HG03103 (cell line): Measurements from ENCODE around the gene SKIDA1.

Experiments used
- ATAC-seq: cut with Tn5 transposase; IDR thresholded peaks from one replicate; pipeline ENCODE4 v1.9.1; 2021; ENCODE audit warnings: low read depth; ENCODE audit not compliant: unreplicated experiment

SKIDA1 gene

GRCh38 chr10:21488246-21488956 is 37.1 kb downstream of the SKIDA1 start:
- ATAC-seq = no peak

DNA sequence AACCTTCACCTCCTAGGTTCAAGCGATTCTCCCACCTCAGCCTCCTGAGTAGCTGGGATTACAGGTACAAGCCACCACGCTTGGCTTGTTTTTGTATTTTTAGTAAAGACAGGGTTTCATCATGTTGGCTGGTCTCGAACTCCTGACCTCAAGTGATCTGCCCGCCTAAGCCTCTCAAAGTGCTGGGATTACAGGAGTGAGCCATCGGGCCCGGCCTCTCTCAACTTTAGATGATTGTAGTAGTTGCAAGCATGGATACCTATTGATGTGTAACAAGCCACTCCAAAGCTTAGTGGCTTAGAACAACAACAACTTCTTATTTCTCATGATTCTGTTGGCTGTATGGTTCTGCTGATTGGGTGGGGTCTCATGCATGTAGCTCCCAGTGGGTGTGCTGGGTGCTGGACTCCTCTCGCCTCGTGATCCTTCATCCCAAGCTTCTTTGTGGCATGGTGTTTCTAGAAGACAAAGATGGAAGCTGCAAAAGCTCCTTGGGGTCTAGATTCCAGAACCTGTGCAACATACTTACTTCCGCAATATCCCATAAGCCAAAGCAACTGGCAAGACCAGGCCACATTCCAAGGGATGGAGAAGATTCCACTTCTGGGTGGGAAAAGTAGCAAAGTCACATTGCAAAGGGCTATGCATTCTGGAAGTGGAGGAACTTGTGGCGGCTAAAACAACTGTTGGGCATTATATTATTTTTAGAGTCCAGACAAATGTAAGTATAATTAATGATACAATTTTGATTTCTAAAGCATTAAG is 37.9 kb downstream of the SKIDA1 start:
- no peak for ATAC-seq

DNA sequence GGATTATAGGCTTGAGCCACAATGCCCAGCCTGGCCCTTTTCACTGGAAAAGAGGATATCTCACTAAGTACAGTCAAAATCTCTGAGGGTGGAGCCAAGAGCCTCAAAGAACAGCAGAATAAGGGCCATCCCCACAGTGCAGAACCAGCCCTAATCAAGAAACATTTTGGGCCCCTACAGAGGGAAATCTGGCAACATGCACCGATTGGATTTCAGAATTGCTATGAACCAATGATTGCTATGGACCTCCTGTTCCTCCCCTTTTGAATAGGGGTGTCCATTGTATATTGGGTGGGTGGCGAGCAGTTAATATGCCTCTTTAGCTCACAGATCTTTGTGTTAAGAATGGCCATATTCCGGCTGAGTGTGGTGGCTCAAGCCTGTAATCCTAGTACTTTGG is 42.7 kb downstream of the SKIDA1 start:
- ATAC-seq = no peak

- ATAC-seq = no peak
These were observed 44.1 kb downstream of the SKIDA1 start for GRCh38 chr10:21481407-21481806.

GRCh38 chr10:21479570-21480315 is 45.7 kb downstream of the SKIDA1 start:
- no peak for ATAC-seq

DNA sequence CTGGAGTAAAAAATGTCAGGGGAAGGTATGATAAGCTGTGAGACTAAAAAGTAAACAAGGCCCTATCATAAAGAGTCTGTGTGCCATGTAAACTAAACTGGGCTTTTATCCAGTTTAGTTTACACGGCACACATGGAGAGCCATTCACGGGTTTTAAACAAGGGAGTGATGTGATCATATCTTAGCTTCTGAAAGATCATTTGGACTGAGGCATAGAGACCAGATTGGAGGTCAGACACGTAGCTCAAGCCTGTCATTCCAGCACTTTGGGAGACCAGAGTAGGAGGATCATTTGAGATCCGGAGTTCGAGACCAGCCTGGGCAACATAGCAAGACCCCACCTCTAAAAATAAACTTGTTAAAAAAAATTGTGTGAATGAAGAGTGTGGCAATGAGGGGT is 50.1 kb downstream of the SKIDA1 start:
- no peak for ATAC-seq

DNA sequence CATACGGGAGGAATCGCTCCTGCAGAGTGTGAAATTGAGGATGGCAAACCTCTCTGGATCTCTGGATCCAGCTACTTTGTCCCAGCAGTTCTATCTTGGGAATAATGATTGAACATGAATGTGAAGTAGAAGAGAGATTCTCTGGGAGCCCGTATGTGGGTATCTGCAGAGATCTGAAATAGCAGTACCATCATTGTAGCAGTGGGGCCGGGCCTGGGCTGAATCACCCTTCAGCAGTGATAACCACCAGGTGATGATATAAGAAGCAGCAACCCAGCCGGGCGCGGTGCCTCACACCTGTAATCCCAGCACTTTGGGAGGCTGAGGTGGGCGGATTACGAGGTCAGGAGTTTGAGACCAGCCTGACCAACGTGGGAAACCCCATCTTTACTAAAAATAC is 51.9 kb downstream of the SKIDA1 start:
- no peak for ATAC-seq

- no peak for ATAC-seq
These were observed 52.3 kb downstream of the SKIDA1 start for GRCh38 chr10:21473135-21473534.

- ATAC-seq = no peak
These were observed 57.4 kb downstream of the SKIDA1 start for GRCh38 chr10:21468086-21468485.

- no peak for ATAC-seq
These were observed 57.8 kb downstream of the SKIDA1 start for GRCh38 chr10:21467633-21468032.

DNA sequence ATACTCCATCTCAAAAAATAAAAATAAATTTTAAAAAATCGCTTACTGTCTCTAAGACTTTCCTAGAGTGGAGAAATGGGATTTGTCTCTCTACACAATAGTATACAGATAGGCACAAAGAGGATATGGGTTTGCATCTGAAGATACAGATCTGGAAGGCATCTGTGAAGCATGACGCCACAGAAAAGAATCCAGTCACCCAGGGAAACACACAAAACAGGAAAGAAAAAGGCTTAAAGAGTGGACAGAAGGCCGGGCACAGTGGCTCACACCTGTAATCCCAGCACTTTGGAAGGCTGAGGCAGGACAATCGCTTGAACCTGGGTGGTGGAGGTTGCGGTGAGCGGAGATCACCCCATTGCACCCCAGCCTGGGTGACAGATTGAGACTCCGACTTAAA is 61.3 kb downstream of the SKIDA1 start:
- no peak for ATAC-seq
